ENCODE measurements around the gene LRRC8B. TPM values are rescaled to one million over a fixed set of nuclear protein-coding genes. Genes with fewer than 3 reads are reported as not detected.

Gene LRRC8B
- total and polyA plus RNA-seq, 2 of the 8 experiments (the other 6 are each of a cell fraction or from before 2014, with no cell fraction given): 18.4 to 29.2 TPM

- H3K23me2 ChIP-seq (ENCODE audit: low read depth, low read length): no peaks in the 10 kb centered on the region
- H2BK5ac ChIP-seq (ENCODE audit: low read depth, low read length): no peak overlapping the region
- H3K27me3 ChIP-seq (replicated peaks in 1 of 4; ENCODE audit: control insufficient read depth in 3 of 4, extremely low read depth in 1 of 4, insufficient read depth in 3 of 4, low read length in 3 of 4): no peaks in the 10 kb centered on the region
- no peak overlapping the region for H4K5ac ChIP-seq (ENCODE audit: insufficient read length, low read depth, low read length)
- H3K56ac ChIP-seq (replicated peaks; ENCODE audit: insufficient read length, low read depth, low read length): no peak overlapping the region
- H3K4me1 ChIP-seq (replicated peaks in 1 of 4; ENCODE audit: control insufficient read depth in 3 of 4, insufficient read depth in 4 of 4, low read length in 3 of 4): no peaks in the 10 kb centered on the region
- H4K91ac ChIP-seq (replicated peaks; ENCODE audit: insufficient read length, low read length): no peak overlapping the region
- H2BK20ac ChIP-seq (ENCODE audit: low read length): no peak overlapping the region
- no peak overlapping the region for H3K18ac ChIP-seq (ENCODE audit: extremely low read depth, low read length)
- no peak overlapping the region for H3K4me2 ChIP-seq (ENCODE audit: insufficient read depth in 1 of 2, low read depth in 2 of 2, low read length in 2 of 2)
- H4K8ac ChIP-seq (ENCODE audit: extremely low read depth, insufficient read depth, low read length): no peak overlapping the region
- H2AFZ ChIP-seq (ENCODE audit: low read length): no peak overlapping the region
- no peaks in the 10 kb centered on the region for H3K36me3 ChIP-seq (ENCODE audit: control insufficient read depth in 2 of 4, insufficient read depth in 4 of 4, low read length in 3 of 4)
- H3K4ac ChIP-seq (replicated peaks; ENCODE audit: insufficient read length, low read depth, low read length): no peak overlapping the region
- H3K9me3 ChIP-seq (ENCODE audit: insufficient read depth in 2 of 2, low read depth in 1 of 2, low read length in 1 of 2): peaks cover 8% of the 10 kb centered on the region in 2 experiments
- DNase-seq (ENCODE audit: low read depth in 1 of 2, low spot score in 2 of 2) (no peak), FAIRE-seq (no peak)
- 62% methylated on average over 3 of the region's 3 CpGs; no CpG with 5 or more reads in 1 of the 2 experiments for WGBS, 2 experiments (ENCODE audit: extremely low coverage in 1 of 2, insufficient coverage in 1 of 2, insufficient read length in 1 of 2, insufficient replicate concordance in 2 of 2, low coverage in 1 of 2, low lambda C conversion rate in 2 of 2, missing lambda C conversion rate in 1 of 2)
- H3K23ac ChIP-seq (ENCODE audit: insufficient read length): no peak overlapping the region
- H2AK5ac ChIP-seq (ENCODE audit: low read depth, low read length): no peak overlapping the region
- ChIA-PET CTCF (ENCODE audit: partially characterized antibody) (interaction anchor here (0.7 to 4.7 kb wide), 28 partner anchors 10 to 363 kb away, joined by 3 to 33 read pairs (median 4); no protein-coding TSS in a partner anchor), POLR2A (ENCODE audit: partially characterized antibody) (no interaction called here)
- H2BK12ac ChIP-seq (ENCODE audit: low read depth, low read length): no peak overlapping the region
- no peak overlapping the region for H3K14ac ChIP-seq (ENCODE audit: insufficient read length)
- H3K9ac ChIP-seq (replicated peaks in 1 of 4; ENCODE audit: extremely low read depth in 1 of 4, low read depth in 3 of 4, low read length in 3 of 4): no peak overlapping the region
- no peaks in the 10 kb centered on the region for H4K20me1 ChIP-seq (replicated peaks in 1 of 2; ENCODE audit: control insufficient read depth in 1 of 2, insufficient read depth in 2 of 2, low read length in 2 of 2)
- H3K27ac ChIP-seq (ENCODE audit: low read depth, low read length): no peak overlapping the region
- no peak overlapping the region for H3K4me3 ChIP-seq (ENCODE audit: extremely low read depth in 1 of 4, insufficient read depth in 2 of 4, low read depth in 3 of 4, low read length in 4 of 4)
- no peaks in the 10 kb centered on the region for H3K79me2 ChIP-seq (ENCODE audit: control insufficient read depth in 1 of 2, insufficient read depth in 2 of 2, low read length in 2 of 2)
- no peak overlapping the region for H2BK15ac ChIP-seq (ENCODE audit: low read length)
- H3K79me1 ChIP-seq (ENCODE audit: low read depth, low read length): no peaks in the 10 kb centered on the region
- no peak overlapping the region for H2BK120ac ChIP-seq (replicated peaks; ENCODE audit: low read depth, low read length)
- TF ChIP-seq CTCF (IDR thresholded peaks at IDR 0.05; ENCODE audit: control extremely low read depth in 1 of 3, insufficient read depth in 1 of 3, low read depth in 1 of 3, low read length in 3 of 3) (no peak), EP300 (IDR thresholded peaks at IDR 0.05; ENCODE audit: borderline replicate concordance in 1 of 2, low read depth in 2 of 2, low read length in 2 of 2) (no peak), SUZ12 (IDR thresholded peaks at IDR 0.05; ENCODE audit: low read length) (no peak), ASH2L (IDR thresholded peaks at IDR 0.05; ENCODE audit: low read length) (no peak), CBX5 (IDR thresholded peaks at IDR 0.05; ENCODE audit: low read depth, low read length) (no peak), SIX5 (IDR thresholded peaks at IDR 0.05; ENCODE audit: low read depth, low read length) (no peak), TCF12 (IDR thresholded peaks at IDR 0.05; ENCODE audit: low read depth, low read length) (no peak), KDM1A (IDR thresholded peaks at IDR 0.05; ENCODE audit: borderline replicate concordance, low read length) (no peak), SIRT6 (IDR thresholded peaks at IDR 0.05; ENCODE audit: low read length) (no peak)
Measured at GRCh38 chr1:89484092-89485038, 40.3 kb upstream of the LRRC8B start.

All from H1 (cell line).